Loucy (cell line): ENCODE results near the gene MATR3.

ENCODE experiments used
- H2AFZ ChIP-seq: fragments of 200-600 bp; sonication (generic); 2 replicates; pipeline ENCODE4 v1.6.0; 2016; ENCODE audit warnings: antibody characterized with exemption, mild to moderate bottlenecking, low read length, moderate library complexity
- H3F3A ChIP-seq: fragments of 200-600 bp; 2 replicates; pipeline ENCODE4 v1.6.0; 2016; ENCODE audit warnings: antibody characterized with exemption, low read depth, mild to moderate bottlenecking
- H3K27me3 ChIP-seq: fragments of 200-600 bp; sonication (generic); 2 replicates; pipeline ENCODE4 v1.6.1; 2014; ENCODE audit warnings: low read length, mild to moderate bottlenecking; ENCODE audit not compliant: insufficient read depth, poor library complexity, severe bottlenecking
- H3K36me3 ChIP-seq: fragments of 200-600 bp; sonication (generic); 2 replicates; pipeline ENCODE4 v1.6.1; 2016; ENCODE audit warnings: low read length; ENCODE audit not compliant: insufficient read depth
- H3K4me1 ChIP-seq: fragments of 200-600 bp; sonication (generic); 2 replicates; pipeline ENCODE4 v1.5.1; 2014; ENCODE audit warnings: low read length, mild to moderate bottlenecking; ENCODE audit not compliant: insufficient read depth, poor library complexity, severe bottlenecking
- H3K4me2 ChIP-seq: fragments of 200-600 bp; sonication (generic); 2 replicates; pipeline ENCODE4 v1.6.0; 2014; ENCODE audit warnings: antibody characterized with exemption, low read length, low read depth, mild to moderate bottlenecking; ENCODE audit not compliant: poor library complexity, severe bottlenecking
- H3K4me3 ChIP-seq: fragments of 200-600 bp; sonication (generic); 2 replicates; pipeline ENCODE4 v1.5.1; 2014; ENCODE audit warnings: low read length, mild to moderate bottlenecking, mixed read lengths; ENCODE audit not compliant: poor library complexity, severe bottlenecking
- H3K79me2 ChIP-seq: fragments of 200-600 bp; sonication (generic); 2 replicates; pipeline ENCODE4 v1.6.1; 2014; ENCODE audit warnings: low read length; ENCODE audit not compliant: insufficient read depth
- H3K9ac ChIP-seq: fragments of 200-600 bp; sonication (generic); 2 replicates; pipeline ENCODE4 v1.6.0; 2014; ENCODE audit warnings: mild to moderate bottlenecking, low read depth, low read length, moderate library complexity; ENCODE audit not compliant: poor library complexity, severe bottlenecking
- H3K9me2 ChIP-seq: fragments of 200-600 bp; sonication (generic); replicated peaks from 2 replicates; pipeline ENCODE4 v1.6.1; 2016; ENCODE audit warnings: low read depth, low read length, mixed read lengths
- H3K9me3 ChIP-seq: fragments of 200-600 bp; sonication (generic); 2 replicates; pipeline ENCODE4 v1.6.1; 2014; ENCODE audit warnings: mild to moderate bottlenecking, antibody characterized with exemption, low read length, low read depth; ENCODE audit not compliant: insufficient read depth
- H4K20me1 ChIP-seq: fragments of 200-600 bp; sonication (generic); 2 replicates; pipeline ENCODE4 v1.6.0; 2014; ENCODE audit warnings: antibody characterized with exemption, low read length, mild to moderate bottlenecking; ENCODE audit not compliant: insufficient read depth, poor library complexity, severe bottlenecking
- EZH2phosphoT487 ChIP-seq: fragments of 200-600 bp; IDR thresholded peaks from 2 replicates; pipeline ENCODE4 v1.6.1; 2018; ENCODE audit warnings: antibody characterized with exemption, mild to moderate bottlenecking, moderate library complexity, borderline replicate concordance
- TF ChIP-seq, protein P1 (sequence below): fragments of 200-600 bp; sonication (generic); conservative IDR thresholded peaks from 2 replicates; pipeline ENCODE4 v1.5.1; 2014; ENCODE audit warnings: mild to moderate bottlenecking, antibody characterized with exemption, low read length

The MATR3 gene

DNA sequence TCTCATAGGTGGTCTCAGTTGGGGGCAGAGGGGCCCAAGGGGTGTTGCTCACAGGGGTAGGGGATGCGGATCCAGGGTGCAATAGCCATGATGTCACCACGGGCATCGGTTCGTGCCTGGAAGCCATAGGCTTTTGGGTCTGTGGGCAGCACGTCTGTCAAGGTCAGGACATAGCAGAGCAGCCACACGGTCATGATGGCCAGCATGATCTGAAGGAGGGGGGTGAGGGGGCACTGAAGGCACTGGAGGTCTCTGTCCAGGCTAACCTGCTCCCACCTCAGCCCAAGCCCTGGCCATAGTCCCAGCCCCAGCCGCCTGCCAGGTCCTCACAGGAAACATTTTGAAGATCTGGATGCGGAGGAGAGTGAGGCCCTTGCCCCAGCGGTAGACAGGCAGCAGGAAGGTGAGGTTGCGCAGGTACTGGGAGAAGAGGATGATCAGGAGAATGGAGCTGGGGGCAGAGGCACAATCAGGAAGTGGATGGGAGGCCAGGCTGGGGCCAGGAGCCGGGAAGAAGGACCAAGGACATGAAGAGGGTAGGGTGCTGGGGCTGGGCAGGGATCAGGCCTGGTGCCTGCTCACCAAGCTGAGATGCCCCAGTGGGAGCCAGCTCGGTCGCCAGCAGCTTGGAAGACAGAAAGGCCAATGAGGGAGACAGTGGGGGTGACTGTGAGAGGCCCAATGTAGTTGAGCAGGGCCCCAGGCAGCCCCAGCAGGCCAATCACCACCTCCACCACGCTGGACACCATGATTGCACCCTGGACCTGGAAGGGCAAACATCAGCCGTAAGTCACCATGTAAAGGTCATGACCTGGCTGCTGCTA lies 86.3 kb downstream of the MATR3 start:
- Histone ChIP-seq H3K79me2 (peaks cover 9% of the 10 kb centered on the region; the same call in 1 of the 2 replicates), H3K27me3 (no peaks in the 10 kb centered on the region), H3K4me3 (no peak overlapping the region), H3K4me1 (peaks cover 27% of the 10 kb centered on the region), H3K4me2 (no peak overlapping the region), H4K20me1 (peaks cover 14% of the 10 kb centered on the region), H3F3A (no peaks in the 10 kb centered on the region), H3K9me3 (no peaks in the 10 kb centered on the region), H2AFZ (no peak overlapping the region), H3K9me2 (no peaks in the 10 kb centered on the region), H3K36me3 (no peaks in the 10 kb centered on the region), H3K9ac (no peak overlapping the region)
- TF ChIP-seq, protein P1, sequence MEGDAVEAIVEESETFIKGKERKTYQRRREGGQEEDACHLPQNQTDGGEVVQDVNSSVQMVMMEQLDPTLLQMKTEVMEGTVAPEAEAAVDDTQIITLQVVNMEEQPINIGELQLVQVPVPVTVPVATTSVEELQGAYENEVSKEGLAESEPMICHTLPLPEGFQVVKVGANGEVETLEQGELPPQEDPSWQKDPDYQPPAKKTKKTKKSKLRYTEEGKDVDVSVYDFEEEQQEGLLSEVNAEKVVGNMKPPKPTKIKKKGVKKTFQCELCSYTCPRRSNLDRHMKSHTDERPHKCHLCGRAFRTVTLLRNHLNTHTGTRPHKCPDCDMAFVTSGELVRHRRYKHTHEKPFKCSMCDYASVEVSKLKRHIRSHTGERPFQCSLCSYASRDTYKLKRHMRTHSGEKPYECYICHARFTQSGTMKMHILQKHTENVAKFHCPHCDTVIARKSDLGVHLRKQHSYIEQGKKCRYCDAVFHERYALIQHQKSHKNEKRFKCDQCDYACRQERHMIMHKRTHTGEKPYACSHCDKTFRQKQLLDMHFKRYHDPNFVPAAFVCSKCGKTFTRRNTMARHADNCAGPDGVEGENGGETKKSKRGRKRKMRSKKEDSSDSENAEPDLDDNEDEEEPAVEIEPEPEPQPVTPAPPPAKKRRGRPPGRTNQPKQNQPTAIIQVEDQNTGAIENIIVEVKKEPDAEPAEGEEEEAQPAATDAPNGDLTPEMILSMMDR = no peak
- no peak for TF ChIP-seq EZH2phosphoT487
